ENCODE data around the gene AFAP1L1.

AFAP1L1 gene

DNA sequence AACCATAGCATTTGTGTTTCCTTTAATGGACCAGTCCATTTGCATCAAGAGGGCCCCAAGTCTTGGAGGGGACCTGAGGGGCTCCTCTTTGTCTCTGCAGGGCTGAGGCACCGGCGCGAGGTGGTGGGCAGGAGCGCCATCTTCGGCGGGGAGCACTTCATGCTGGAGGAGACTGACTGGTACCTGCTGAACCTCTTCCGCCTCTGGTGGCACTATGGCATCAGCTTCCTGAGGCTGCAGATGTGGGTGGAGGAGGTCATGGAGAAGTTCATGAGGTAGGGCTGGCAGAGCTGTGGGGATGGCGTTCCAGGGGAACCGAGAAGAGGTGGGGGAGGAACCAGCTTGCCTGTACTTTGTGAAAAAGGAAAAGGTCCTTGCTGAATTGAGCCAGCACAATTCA lies 92.3 kb downstream of the AFAP1L1 start:
- Histone ChIP-seq H3K4me1 (ENCODE audit: control insufficient read depth in 5 of 5, insufficient read depth in 5 of 5, low read length in 5 of 5) (peaks cover 0 to 7% (median 3%) of the 10 kb centered on the region in 5 donors), H3K4me3 (ENCODE audit: low read depth in 1 of 5, low read length in 5 of 5) (no peak overlapping the region), H3K9ac (ENCODE audit: low read length in 5 of 5) (no peak overlapping the region), H3K27ac (ENCODE audit: low read depth, low read length) (no peak overlapping the region), H3K36me3 (ENCODE audit: control insufficient read depth in 5 of 5, insufficient read depth in 5 of 5, low read length in 5 of 5) (no peaks in the 10 kb centered on the region), H3K27me3 (ENCODE audit: control insufficient read depth in 5 of 5, insufficient read depth in 4 of 5, low read length in 5 of 5) (no peaks in the 10 kb centered on the region), H3K9me3 (ENCODE audit: control insufficient read depth in 5 of 5, low read length in 5 of 5) (no peaks in the 10 kb centered on the region)

DNA sequence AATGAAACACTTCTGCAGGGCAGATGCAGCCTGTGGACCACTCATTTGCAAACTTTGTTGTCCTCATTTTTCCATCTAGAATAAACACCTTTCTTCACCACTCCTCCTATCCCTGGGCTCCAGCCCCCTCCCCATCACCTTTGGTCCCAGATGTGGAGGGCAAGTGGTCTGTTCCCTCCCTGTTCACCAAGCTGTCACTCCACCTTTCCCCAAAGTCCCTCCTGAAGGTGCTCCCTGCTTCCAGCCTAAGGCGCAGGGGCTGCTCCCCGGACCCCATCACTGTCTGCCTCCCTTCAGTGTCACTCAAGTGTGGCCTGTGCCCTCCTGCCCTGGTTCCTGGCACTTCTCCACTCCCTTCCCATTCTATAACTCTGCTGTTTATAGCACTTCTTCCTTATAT lies 93.1 kb downstream of the AFAP1L1 start:
- peaks cover 0 to 7% (median 0%) of the 10 kb centered on the region in 5 donors for H3K4me1 ChIP-seq (ENCODE audit: control insufficient read depth in 5 of 5, insufficient read depth in 5 of 5, low read length in 5 of 5)
- no peaks in the 10 kb centered on the region for H3K27me3 ChIP-seq (ENCODE audit: control insufficient read depth in 5 of 5, insufficient read depth in 4 of 5, low read length in 5 of 5)
- no peaks in the 10 kb centered on the region for H3K36me3 ChIP-seq (ENCODE audit: control insufficient read depth in 5 of 5, insufficient read depth in 5 of 5, low read length in 5 of 5)
- H3K9ac ChIP-seq (ENCODE audit: low read length in 5 of 5) = no peak overlapping the region
- no peak overlapping the region for H3K27ac ChIP-seq (ENCODE audit: low read depth, low read length)
- H3K9me3 ChIP-seq (ENCODE audit: control insufficient read depth in 5 of 5, low read length in 5 of 5) = no peaks in the 10 kb centered on the region
- no peak overlapping the region for H3K4me3 ChIP-seq (ENCODE audit: low read depth in 1 of 5, low read length in 5 of 5)

DNA sequence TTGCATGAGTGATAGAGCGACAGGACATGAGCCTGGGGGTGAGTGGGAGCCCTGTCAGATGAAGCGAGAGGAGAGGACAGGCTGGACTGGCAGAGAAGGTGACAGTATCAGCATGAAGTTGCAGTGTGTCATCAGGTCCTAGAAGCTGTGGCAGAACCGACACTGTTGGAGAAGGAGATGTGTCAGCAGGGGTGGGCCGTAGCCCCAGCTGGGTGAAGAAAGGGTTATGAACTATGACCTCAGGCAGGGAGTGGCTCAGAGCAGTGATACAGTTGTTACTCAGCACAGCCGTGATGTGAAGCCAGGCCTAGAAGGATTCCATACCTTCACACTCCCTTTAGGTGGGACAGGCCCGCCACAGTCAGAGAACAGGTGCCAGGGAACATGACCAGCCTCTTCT lies 93.8 kb downstream of the AFAP1L1 start:
- no peaks in the 10 kb centered on the region for H3K9me3 ChIP-seq (ENCODE audit: control insufficient read depth in 5 of 5, low read length in 5 of 5)
- H3K36me3 ChIP-seq (ENCODE audit: control insufficient read depth in 5 of 5, insufficient read depth in 5 of 5, low read length in 5 of 5) = no peaks in the 10 kb centered on the region
- no peak overlapping the region for H3K27ac ChIP-seq (ENCODE audit: low read depth, low read length)
- peaks cover 0 to 7% (median 0%) of the 10 kb centered on the region in 5 donors for H3K4me1 ChIP-seq (ENCODE audit: control insufficient read depth in 5 of 5, insufficient read depth in 5 of 5, low read length in 5 of 5)
- no peak overlapping the region for H3K9ac ChIP-seq (ENCODE audit: low read length in 5 of 5)
- no peak overlapping the region for H3K4me3 ChIP-seq (ENCODE audit: low read depth in 1 of 5, low read length in 5 of 5)
- no peaks in the 10 kb centered on the region for H3K27me3 ChIP-seq (ENCODE audit: control insufficient read depth in 5 of 5, insufficient read depth in 4 of 5, low read length in 5 of 5)

DNA sequence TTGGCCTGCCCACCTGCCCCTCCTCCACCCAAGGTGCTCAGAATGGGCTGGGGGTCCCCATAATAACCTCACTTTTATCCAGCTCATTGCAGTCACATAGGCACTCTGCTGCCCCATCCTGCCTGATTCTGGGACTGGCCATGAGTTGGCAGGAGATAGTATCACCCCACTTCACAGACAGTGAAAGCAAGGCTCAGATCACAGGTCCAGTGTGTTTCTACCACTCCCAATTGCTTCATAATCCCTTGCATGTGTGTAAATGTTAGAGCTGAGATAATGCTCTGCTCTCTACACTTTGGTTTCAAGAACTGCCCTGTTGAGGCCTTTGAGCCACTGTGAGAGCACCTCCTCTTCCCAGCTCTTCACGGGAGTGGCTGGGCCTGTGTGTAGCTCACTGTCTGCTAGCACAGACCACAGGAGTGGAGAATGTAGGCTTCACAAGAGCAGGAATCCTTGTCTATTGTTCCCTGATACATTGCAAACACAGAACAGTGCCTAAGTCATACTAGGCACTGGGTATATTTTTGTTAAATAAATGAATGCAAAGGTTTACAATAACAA lies 94.6 kb downstream of the AFAP1L1 start:
- Histone ChIP-seq H3K9ac (ENCODE audit: low read length in 5 of 5) (no peak overlapping the region), H3K36me3 (ENCODE audit: control insufficient read depth in 5 of 5, insufficient read depth in 5 of 5, low read length in 5 of 5) (no peaks in the 10 kb centered on the region), H3K27me3 (ENCODE audit: control insufficient read depth in 5 of 5, insufficient read depth in 4 of 5, low read length in 5 of 5) (no peaks in the 10 kb centered on the region), H3K4me3 (ENCODE audit: low read depth in 1 of 5, low read length in 5 of 5) (no peak overlapping the region), H3K27ac (ENCODE audit: low read depth, low read length) (no peak overlapping the region), H3K4me1 (ENCODE audit: control insufficient read depth in 5 of 5, insufficient read depth in 5 of 5, low read length in 5 of 5) (peaks cover 0 to 8% (median 2%) of the 10 kb centered on the region in 5 donors), H3K9me3 (ENCODE audit: control insufficient read depth in 5 of 5, low read length in 5 of 5) (no peaks in the 10 kb centered on the region)

DNA sequence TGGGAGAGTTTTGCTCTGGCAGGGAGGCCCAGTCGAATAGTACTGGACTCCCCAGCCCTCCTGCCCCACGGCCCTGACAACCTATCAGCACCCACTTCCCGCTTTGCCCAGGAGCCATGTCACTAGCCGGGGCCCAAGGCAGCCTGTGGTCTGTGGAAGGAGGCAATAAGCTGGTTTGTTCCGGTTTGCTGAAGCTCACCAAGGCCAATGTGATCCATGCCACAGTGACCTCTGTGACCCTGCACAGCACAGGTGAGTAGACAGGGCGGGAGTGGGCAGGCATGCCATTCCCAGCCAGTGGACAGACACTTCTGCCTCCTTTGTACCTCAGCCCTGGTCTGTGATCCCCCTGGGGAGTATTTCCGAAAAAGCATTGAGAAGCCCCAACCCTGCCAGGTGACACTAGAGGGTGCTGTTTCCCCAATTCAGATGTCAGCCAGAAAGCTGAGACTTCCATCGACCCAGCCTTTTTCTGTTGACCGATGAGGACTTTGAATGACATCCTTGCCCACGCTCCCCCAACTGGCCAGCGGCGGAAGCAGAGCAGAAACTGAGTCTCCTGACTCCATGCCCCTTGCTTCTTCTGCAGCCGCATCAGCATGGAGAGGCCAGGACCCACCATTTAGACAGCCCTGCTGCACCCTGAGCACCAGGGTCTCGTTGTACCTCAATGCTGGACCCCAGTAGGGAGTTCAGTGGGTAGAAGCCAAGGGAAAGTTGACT lies 95.8 kb downstream of the AFAP1L1 start:
- Histone ChIP-seq H3K36me3 (ENCODE audit: control insufficient read depth in 5 of 5, insufficient read depth in 5 of 5, low read length in 5 of 5) (no peaks in the 10 kb centered on the region), H3K27me3 (ENCODE audit: control insufficient read depth in 5 of 5, insufficient read depth in 4 of 5, low read length in 5 of 5) (peaks cover 0 to 2% (median 0%) of the 10 kb centered on the region in 5 donors), H3K4me1 (ENCODE audit: control insufficient read depth in 5 of 5, insufficient read depth in 5 of 5, low read length in 5 of 5) (peaks cover 0 to 17% (median 3%) of the 10 kb centered on the region in 5 donors), H3K9me3 (ENCODE audit: control insufficient read depth in 5 of 5, low read length in 5 of 5) (no peaks in the 10 kb centered on the region), H3K4me3 (ENCODE audit: low read depth in 1 of 5, low read length in 5 of 5) (no peak overlapping the region), H3K27ac (ENCODE audit: low read depth, low read length) (no peak overlapping the region), H3K9ac (ENCODE audit: low read length in 5 of 5) (no peak overlapping the region)

DNA sequence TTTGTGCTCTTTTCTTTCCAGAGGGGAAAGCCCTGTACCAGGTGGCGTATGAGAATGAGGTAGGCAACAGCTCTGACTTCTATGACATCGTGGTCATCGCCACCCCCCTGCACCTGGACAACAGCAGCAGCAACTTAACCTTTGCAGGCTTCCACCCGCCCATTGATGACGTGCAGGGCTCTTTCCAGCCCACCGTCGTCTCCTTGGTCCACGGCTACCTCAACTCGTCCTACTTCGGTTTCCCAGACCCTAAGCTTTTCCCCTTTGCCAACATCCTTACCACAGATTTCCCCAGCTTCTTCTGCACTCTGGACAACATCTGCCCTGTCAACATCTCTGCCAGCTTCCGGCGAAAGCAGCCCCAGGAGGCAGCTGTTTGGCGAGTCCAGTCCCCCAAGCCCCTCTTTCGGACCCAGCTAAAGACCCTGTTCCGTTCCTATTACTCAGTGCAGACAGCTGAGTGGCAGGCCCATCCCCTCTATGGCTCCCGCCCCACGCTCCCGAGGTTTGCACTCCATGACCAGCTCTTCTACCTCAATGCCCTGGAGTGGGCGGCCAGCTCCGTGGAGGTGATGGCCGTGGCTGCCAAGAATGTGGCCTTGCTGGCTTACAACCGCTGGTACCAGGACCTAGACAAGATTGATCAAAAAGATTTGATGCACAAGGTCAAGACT lies 96.5 kb downstream of the AFAP1L1 start:
- no peak overlapping the region for H3K4me3 ChIP-seq (ENCODE audit: low read depth in 1 of 5, low read length in 5 of 5)
- H3K9me3 ChIP-seq (ENCODE audit: control insufficient read depth in 5 of 5, low read length in 5 of 5) = no peaks in the 10 kb centered on the region
- H3K36me3 ChIP-seq (ENCODE audit: control insufficient read depth in 5 of 5, insufficient read depth in 5 of 5, low read length in 5 of 5) = no peaks in the 10 kb centered on the region
- no peak overlapping the region for H3K27ac ChIP-seq (ENCODE audit: low read depth, low read length)
- H3K27me3 ChIP-seq (ENCODE audit: control insufficient read depth in 5 of 5, insufficient read depth in 4 of 5, low read length in 5 of 5) = peaks cover 0 to 2% (median 0%) of the 10 kb centered on the region in 5 donors
- no peak overlapping the region for H3K9ac ChIP-seq (ENCODE audit: low read length in 5 of 5)
- H3K4me1 ChIP-seq (ENCODE audit: control insufficient read depth in 5 of 5, insufficient read depth in 5 of 5, low read length in 5 of 5) = peaks cover 0 to 17% (median 3%) of the 10 kb centered on the region in 5 donors

DNA sequence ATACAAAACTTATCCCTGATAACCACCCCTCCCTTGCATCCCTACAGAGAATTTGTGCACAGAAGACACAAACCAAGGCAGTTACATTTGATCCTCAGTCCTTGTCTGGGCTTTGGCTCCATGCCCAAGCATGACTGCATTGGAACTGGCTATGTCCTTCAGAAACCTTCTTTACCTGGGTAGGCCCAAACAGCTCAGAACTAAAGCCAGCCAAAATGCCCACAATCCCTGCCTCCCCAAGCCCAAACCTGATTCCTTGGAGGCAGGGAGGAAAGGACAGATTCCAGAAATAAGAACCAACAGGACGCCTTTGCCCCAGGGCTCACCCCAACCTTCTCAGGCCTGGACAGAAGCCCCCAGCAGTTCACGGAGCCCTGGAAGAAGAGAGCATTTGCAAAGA lies 99.2 kb downstream of the AFAP1L1 start:
- Histone ChIP-seq H3K27me3 (ENCODE audit: control insufficient read depth in 5 of 5, insufficient read depth in 4 of 5, low read length in 5 of 5) (peaks cover 0 to 2% (median 0%) of the 10 kb centered on the region in 5 donors), H3K4me1 (ENCODE audit: control insufficient read depth in 5 of 5, insufficient read depth in 5 of 5, low read length in 5 of 5) (peaks cover 0 to 17% (median 3%) of the 10 kb centered on the region in 5 donors), H3K9me3 (ENCODE audit: control insufficient read depth in 5 of 5, low read length in 5 of 5) (no peaks in the 10 kb centered on the region), H3K9ac (ENCODE audit: low read length in 5 of 5) (no peak overlapping the region), H3K36me3 (ENCODE audit: control insufficient read depth in 5 of 5, insufficient read depth in 5 of 5, low read length in 5 of 5) (no peaks in the 10 kb centered on the region), H3K4me3 (ENCODE audit: low read depth in 1 of 5, low read length in 5 of 5) (no peak overlapping the region), H3K27ac (ENCODE audit: low read depth, low read length) (no peak overlapping the region)

DNA sequence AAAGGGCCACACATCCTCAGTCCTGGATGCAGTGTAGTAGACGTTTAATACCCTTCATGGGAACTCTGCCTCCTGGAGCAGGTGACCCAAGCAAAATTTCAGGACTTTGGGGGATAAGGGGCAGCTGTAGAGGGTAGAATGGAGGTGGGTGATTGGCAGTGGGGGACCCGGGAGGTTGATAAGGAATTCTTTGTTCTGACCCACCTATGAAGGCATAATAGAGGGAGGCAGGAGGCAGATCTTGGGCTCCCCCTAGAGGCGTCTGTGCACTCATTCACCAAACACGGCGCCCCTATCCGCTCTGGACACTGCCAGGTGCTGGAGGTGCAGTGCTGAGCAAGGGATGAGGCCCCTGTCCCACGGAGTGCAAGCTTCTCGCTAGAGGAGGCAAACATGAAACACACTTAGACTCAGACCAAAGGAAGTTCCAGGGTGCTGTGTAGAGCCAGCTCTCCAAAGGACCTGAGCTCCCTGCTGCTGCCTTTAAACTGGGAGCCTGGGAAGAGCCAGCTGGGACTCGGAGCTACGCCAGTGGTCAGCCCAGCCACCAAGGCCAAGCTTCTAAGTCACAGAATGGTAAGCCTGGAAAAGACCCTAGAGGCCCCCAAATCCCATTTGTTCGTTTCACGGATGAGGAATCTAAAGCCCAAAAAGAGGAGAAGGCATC lies 99.8 kb downstream of the AFAP1L1 start:
- Histone ChIP-seq H3K27me3 (ENCODE audit: control insufficient read depth in 5 of 5, insufficient read depth in 4 of 5, low read length in 5 of 5) (peaks cover 0 to 2% (median 0%) of the 10 kb centered on the region in 5 donors), H3K27ac (ENCODE audit: low read depth, low read length) (no peak overlapping the region), H3K4me3 (ENCODE audit: low read depth in 1 of 5, low read length in 5 of 5) (no peak overlapping the region), H3K4me1 (ENCODE audit: control insufficient read depth in 5 of 5, insufficient read depth in 5 of 5, low read length in 5 of 5) (peaks cover 0 to 17% (median 3%) of the 10 kb centered on the region in 5 donors), H3K36me3 (ENCODE audit: control insufficient read depth in 5 of 5, insufficient read depth in 5 of 5, low read length in 5 of 5) (no peaks in the 10 kb centered on the region), H3K9ac (ENCODE audit: low read length in 5 of 5) (no peak overlapping the region), H3K9me3 (ENCODE audit: control insufficient read depth in 5 of 5, low read length in 5 of 5) (no peaks in the 10 kb centered on the region)

GRCh38 chr5:149372076-149372795 lies 100.6 kb downstream of the AFAP1L1 start:
- Histone ChIP-seq H3K27ac (ENCODE audit: low read depth, low read length) (no peak overlapping the region), H3K9ac (ENCODE audit: low read length in 5 of 5) (no peak overlapping the region), H3K4me3 (ENCODE audit: low read depth in 1 of 5, low read length in 5 of 5) (no peak overlapping the region), H3K36me3 (ENCODE audit: control insufficient read depth in 5 of 5, insufficient read depth in 5 of 5, low read length in 5 of 5) (no peaks in the 10 kb centered on the region), H3K27me3 (ENCODE audit: control insufficient read depth in 5 of 5, insufficient read depth in 4 of 5, low read length in 5 of 5) (peaks cover 0 to 2% (median 0%) of the 10 kb centered on the region in 5 donors), H3K4me1 (ENCODE audit: control insufficient read depth in 5 of 5, insufficient read depth in 5 of 5, low read length in 5 of 5) (peaks cover 0 to 16% (median 3%) of the 10 kb centered on the region in 5 donors), H3K9me3 (ENCODE audit: control insufficient read depth in 5 of 5, low read length in 5 of 5) (no peaks in the 10 kb centered on the region)

All from subcutaneous abdominal adipose tissue (tissue), 5 donors.